ENCODE data around the gene NABP2. TPM values are rescaled to one million over a fixed set of nuclear protein-coding genes. Genes with fewer than 3 reads are reported as not detected.

The NABP2 gene
- polyA plus RNA-seq, 2 of the 4 experiments (the other 2 are of a cell fraction), result 64.1 to 86.7 TPM

- Histone ChIP-seq H3K4me1 (no peaks in the 10 kb centered on the region), H3K27ac (no peak overlapping the region), H3K4me2 (no peak overlapping the region), H3K4me3 (no peak overlapping the region), H3K9me3 (no peaks in the 10 kb centered on the region)
- TF ChIP-seq EP300 (IDR thresholded peaks at IDR 0.05), result no peak
- CTCF ChIA-PET, result interaction anchor here (1.0 to 3.1 kb wide), 7 partner anchors 8 to 54 kb away, joined by 3 to 25 read pairs (median 3); partner anchors contain the start of genes ANKRD52, COQ10A and RNF41
- no peak for FAIRE-seq
- WGBS (ENCODE audit: missing lambda C conversion rate), result 71% methylated on average over 1 of the region's 1 CpG
- DNase-seq (ENCODE audit: low read depth in 1 of 2, low spot score in 1 of 2), result no peak
- ATAC-seq, result no peak
- POLR2A ChIA-PET, result interaction anchor here (0.9 kb wide), 1 partner anchor 10 kb away, joined by 3 read pairs; the partner anchor contains the start of gene RNF41
Measured at GRCh38 chr12:56212361-56212760, 11.8 kb upstream of the NABP2 start.

- Histone ChIP-seq H3K4me3 (no peak overlapping the region), H3K9me3 (no peaks in the 10 kb centered on the region), H3K27ac (no peak overlapping the region), H3K4me2 (no peak overlapping the region), H3K4me1 (no peaks in the 10 kb centered on the region)
- POLR2A ChIA-PET, result no interaction called here
- FAIRE-seq (no peak), ATAC-seq (no peak), DNase-seq (ENCODE audit: low read depth in 1 of 2, low spot score in 1 of 2) (no peak)
- WGBS (ENCODE audit: missing lambda C conversion rate), result 90% methylated on average over 5 of the region's 5 CpGs
- TF ChIP-seq ZNF302 (CRISPR knock-in tag; IDR thresholded peaks at IDR 0.05) (no peak), POLR2A (IDR thresholded peaks at IDR 0.05; ENCODE audit: low read length) (no peak), SREBF2 (IDR thresholded peaks at IDR 0.05) (no peak), MYC (IDR thresholded peaks at IDR 0.05; ENCODE audit: borderline replicate concordance, low read length) (no peak), RFX5 (IDR thresholded peaks at IDR 0.05) (no peak), EP300 (IDR thresholded peaks at IDR 0.05) (no peak), CBX8 (IDR thresholded peaks at IDR 0.05) (no peak), E2F6 (IDR thresholded peaks at IDR 0.05; ENCODE audit: borderline replicate concordance, low read depth) (no peak)
- CTCF ChIA-PET, result interaction anchor here (0.6 to 1.2 kb wide), 7 partner anchors 9 to 321 kb away, joined by 3 to 8 read pairs (median 3); partner anchors contain the start of genes ANKRD52 and SMARCC2
Measured at GRCh38 chr12:56213878-56214277, 10.3 kb upstream of the NABP2 start.

GRCh38 chr12:56216461-56216860, 7.7 kb upstream of the NABP2 start:
- peaks cover 9% of the 10 kb centered on the region; the same call in 1 of the 3 replicates for H3K4me1 ChIP-seq
- FAIRE-seq (no peak), ATAC-seq (no peak), DNase-seq (ENCODE audit: low read depth in 1 of 2, low spot score in 1 of 2) (no peak)
- ChIA-PET CTCF (interaction anchor here (0.6 to 3.4 kb wide), 9 partner anchors 10 to 1067 kb away, joined by 3 to 17 read pairs (median 3); partner anchors contain the start of genes ANKRD52 and SMARCC2), POLR2A (no interaction called here)
- TF ChIP-seq POLR2AphosphoS2 (conservative IDR thresholded peaks at IDR 0.05; ENCODE audit: low read length) (no peak), EP300 (IDR thresholded peaks at IDR 0.05) (no peak), ELK1 (IDR thresholded peaks at IDR 0.05; ENCODE audit: low read depth, low read length) (no peak), RNF2 (IDR thresholded peaks at IDR 0.05; ENCODE audit: borderline replicate concordance, low read depth) (no peak), POLR2A (IDR thresholded peaks at IDR 0.05; ENCODE audit: low read length) (no peak), TFCP2L1 (CRISPR knock-in tag; IDR thresholded peaks at IDR 0.05) (no peak)
- no peaks in the 10 kb centered on the region for H3K9me3 ChIP-seq
- H3K4me3 ChIP-seq, result no peak overlapping the region
- H3K4me2 ChIP-seq, result no peak overlapping the region
- 90% methylated on average over 3 of the region's 3 CpGs for WGBS (ENCODE audit: missing lambda C conversion rate)
- H3K27ac ChIP-seq, result no peak overlapping the region

- ATAC-seq (no peak), FAIRE-seq (no peak), DNase-seq (ENCODE audit: low read depth in 1 of 2, low spot score in 1 of 2) (no peak)
- 96% methylated on average over 9 of the region's 9 CpGs for WGBS (ENCODE audit: missing lambda C conversion rate)
- Histone ChIP-seq H3K4me3 (no peak overlapping the region), H3K4me2 (no peak overlapping the region), H3K4me1 (peaks cover 20% of the 10 kb centered on the region), H3K9me3 (no peaks in the 10 kb centered on the region), H3K27ac (no peak overlapping the region)
- ChIA-PET POLR2A (interaction anchor here (1.1 kb wide), 1 partner anchor 102 kb away, joined by 6 read pairs; the partner anchor contains the start of gene ZC3H10), CTCF (interaction anchor here (1.0 to 4.2 kb wide), 7 partner anchors 8 to 101 kb away, joined by 3 to 67 read pairs (median 16); partner anchors contain the start of genes ANKRD52, SMARCC2 and ZC3H10)
- TF ChIP-seq REST (IDR thresholded peaks at IDR 0.05) (no peak), HDAC2 (IDR thresholded peaks at IDR 0.05) (no peak), JUNB (IDR thresholded peaks at IDR 0.05) (no peak), ZC3H11A (IDR thresholded peaks at IDR 0.05) (peak; percentile 97)
Measured at GRCh38 chr12:56219840-56220239, 4.3 kb upstream of the NABP2 start.
